Hematopoietic multipotent progenitor cell treated with erythropoietin and hydrocortisone succinate and interleukin-3 and kit ligand, for 4 days (in vitro differentiated cells): ENCODE measurements around the gene GBP7.

Experiments
- DNase-seq: peaks from one replicate; pipeline ENCODE4 v3.0.0-alpha.2; 2015

The GBP7 gene

DNA sequence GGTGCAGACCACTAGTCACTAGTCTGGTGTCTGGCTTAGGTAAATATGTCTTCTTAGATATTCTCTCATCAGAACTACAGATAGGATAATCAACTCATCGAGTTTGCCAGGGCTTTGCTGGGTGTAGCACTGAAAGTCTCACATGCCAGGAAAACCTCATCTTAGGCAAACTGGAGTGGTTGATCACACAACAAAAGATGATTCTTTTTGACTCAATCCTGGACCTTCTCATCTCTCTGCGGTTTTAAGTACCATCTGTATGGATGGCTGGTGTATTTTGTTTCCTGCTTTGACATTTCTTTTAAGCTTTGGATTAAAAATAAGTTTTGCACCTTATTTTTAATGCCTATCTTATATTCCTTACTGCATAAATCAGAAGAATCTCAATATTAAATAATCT, 61.1 kb downstream of the GBP7 start:
- DNase-seq = no peak

DNA sequence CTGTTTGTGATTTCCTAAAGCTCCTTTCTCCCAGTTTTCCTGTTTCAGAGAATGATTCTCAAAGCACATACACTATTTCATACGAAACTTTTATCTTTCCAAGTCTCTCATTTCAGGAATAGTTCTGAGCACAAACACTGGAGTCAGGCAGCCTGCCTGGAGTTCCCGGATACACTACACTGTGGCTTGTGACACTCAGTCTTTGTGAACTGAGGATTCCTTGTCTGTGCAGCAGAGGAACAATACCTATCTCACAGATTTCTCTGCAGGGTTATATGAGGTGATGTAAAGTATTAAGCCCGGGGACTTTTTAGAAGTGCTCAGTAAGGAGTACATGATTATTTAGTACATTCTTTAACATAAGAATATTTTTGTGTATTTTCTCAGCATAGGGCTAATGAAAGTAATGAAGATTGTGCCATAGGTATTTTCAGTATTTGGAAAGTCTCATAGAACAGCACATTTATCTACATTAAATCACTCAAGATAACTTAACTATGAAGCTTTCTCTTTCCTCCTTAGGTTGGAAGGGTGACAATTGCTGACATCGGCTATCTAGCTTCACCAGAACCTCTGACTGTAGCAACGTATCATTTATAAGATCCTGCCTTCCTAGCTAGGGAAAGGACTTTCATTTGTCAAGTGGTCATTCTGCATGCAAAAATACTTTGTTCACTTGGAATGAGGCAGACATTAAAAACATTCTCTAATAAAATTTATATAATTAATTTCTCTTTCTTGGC, 62.8 kb downstream of the GBP7 start:
- no peak for DNase-seq

DNA sequence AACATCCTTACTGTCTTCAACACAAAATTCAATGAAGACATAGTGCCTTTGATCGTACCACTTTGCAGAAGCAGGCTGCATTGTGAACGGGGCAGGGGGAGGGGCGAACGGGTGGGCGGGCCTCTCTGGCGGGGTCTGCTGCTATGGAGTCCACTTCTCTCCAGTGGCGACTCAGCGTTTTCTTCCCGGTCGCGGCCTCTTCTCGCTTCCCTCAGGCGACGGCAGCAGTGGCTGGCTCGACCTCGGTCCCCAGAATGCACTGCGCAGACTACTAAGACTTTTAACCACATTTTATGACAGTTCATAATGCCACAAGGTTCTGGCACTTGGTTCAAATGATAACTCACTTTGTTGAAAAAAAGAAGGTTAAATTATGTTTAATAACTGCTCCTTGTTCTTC, 71.1 kb downstream of the GBP7 start:
- peak; percentile 3 for DNase-seq

DNA sequence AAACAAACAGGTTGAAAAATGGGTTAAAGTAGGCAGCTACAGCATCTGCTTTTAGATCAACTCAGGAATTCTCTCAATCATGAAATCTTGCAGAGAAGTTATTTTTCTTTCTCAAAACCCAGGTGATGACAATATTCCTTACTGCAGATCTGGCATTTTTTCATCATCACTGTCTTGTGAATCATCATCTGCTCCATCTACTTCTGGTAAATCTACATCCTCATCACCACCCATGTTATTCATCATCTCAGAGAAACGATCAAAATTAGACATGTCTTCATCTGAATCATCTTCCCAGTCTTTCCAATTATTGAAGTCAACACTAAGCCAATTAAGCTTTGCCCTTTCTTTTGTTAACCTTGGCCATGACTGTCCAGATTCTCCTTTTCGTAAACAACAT, 71.7 kb downstream of the GBP7 start:
- no peak for DNase-seq

DNA sequence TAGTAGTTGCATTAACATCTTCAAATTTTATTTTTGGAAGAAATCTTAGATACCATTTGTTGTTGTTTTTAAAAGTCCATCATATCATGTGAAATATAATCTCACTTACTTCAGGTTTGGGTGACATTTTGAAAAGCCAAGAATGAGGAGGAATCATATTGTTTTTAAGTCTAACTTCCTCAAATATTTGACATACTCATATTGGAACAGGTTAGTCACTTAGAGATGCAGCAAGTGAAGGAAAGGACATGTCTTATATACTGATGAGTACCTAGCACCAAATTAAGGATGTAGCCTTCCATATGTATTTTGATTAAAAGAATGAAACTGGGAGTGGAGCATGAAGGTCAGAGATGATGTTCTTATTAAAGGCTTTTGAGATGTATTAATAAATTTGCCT, 73.8 kb downstream of the GBP7 start:
- DNase-seq = no peak

DNA sequence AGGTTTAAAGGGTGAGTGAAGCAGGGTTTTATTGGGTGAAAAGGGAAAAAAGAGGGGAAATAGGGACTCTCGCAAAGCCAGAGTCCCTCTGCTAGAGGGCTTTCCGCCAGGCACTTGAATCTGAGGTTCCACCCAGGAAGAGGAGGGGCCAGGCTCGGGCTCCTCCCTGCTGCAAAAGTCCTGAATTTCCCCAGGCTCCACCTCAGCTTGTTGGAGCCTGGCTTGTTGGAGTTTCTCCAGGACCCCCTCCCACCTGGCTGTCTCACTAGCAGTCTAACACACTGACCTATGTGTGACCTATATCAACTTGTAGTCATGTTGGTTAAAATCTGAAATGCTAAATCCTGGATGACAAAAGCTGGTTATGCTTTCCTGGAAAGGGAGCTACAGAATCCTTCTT, 75.4 kb downstream of the GBP7 start:
- no peak for DNase-seq

DNA sequence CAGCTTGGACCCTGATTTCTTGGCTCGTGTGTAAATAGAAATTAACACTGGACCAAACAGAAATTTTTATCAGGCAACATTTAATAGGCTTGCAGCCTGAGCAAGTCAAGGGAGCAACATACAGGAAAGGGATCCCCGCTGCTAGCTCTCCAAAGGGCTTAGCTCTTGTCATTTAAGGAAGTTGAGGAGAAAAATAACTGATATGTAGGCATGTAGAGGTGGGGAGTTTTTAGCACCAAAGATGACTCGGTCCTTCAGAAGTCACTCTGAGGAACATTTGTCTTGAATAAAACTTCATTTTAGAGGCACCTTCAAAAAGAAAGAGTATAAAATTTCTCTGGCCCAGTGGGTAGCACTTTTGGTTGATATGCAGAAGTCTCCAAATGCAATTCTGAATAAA, 76.9 kb downstream of the GBP7 start:
- peak; percentile 4 for DNase-seq

DNA sequence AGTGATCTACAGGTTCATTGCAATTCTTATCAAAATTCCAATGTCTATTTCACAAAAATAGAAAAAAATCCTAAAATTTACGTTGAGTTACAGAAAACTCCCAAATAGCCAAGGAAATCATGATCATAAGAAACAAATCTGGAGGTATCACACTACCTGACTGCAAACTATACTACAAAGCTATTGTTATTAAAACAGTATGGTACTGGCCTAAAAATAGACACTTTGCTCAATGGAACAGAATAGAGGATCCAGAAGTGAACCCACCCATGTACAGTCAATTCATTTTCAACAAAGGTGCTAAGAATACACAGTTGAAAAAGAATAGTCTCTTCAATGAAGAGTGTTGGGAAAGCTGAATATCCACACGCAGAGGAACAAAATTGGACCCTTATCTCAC, 80.1 kb downstream of the GBP7 start:
- no peak for DNase-seq

DNA sequence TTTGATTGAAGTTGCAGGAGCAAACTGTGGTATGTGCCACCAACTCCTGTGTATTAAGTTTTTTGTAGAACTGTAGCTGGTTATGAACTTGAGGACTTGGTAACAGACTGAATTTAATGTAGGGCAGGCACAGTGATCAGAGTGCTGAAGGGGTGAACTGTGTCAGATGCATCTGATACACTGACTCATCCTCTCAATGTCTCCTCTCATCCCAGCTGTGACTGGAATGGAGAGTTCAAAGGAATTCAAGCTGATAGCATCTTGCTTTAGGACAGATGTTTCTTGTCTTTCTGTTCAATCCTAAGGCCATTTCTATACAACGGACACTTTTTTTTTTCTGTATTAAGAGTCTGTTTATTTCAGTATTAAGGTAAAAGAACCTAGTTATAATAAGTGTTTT, 85.8 kb downstream of the GBP7 start:
- DNase-seq = no peak

DNA sequence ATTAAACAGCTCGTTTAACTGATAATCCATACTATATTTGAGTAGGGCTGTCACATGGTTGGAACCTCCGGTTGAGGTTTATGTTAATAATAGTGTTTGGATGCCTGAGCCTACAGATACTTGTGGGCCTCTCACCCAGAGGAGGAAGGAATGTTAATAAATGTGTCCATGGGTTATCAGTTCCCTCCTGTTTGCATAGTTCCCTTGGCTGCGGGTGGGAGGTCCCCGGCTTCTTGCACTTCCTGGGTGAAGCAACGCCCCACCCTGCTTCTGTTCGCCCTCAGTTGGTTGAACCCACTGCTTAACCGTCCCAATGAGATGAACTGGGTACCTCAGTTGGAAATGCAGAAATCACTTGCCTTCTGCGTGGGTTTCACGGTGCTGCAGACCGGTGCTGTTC, 87.2 kb downstream of the GBP7 start:
- DNase-seq = no peak

DNA sequence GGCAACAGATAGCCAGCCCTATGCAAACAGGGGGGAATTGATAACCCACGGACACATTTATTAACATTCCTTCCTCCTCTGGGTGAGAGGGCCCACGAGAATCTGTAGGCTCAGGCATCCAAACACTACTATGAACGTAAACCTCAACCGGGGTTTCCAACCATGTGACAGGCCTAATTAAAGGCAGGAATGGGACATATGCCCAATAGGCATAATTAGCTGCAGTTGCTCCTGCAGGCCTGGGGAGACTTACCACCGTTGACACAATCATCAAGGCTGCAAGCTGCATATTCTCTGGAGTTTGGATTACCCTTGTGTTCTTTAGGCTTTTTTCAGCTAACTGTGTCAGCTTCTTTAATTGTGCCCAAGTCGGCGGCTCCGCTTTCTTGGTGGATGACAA, 88.6 kb downstream of the GBP7 start:
- DNase-seq = no peak

DNA sequence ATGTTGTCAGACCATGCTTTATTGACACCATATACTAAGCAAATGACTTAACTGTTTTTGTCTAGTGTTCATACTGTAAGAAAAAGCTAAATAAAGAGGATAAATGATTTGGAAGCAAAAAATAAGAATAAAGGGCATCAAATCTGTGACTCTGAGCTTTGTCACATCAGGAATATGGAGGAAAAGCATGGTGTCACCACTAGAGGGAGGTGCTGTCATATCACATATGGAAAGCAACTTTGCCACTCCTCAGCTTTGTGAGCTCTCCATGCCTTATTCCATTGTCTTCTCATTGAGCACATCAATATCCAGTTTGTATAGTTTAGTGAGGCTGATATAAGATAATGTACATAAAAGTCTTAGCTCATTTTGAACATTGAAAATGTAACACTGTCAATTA, 90.0 kb downstream of the GBP7 start:
- DNase-seq = peak; percentile 74
